ENCODE measurements around the gene AMBRA1.

GRCh38 chr11:46421257-46421880 lies 172.5 kb downstream of the AMBRA1 start:
- TF ChIP-seq POLR2A (IDR thresholded peaks at IDR 0.05; ENCODE audit: low read depth) (no peak), CTCF (IDR thresholded peaks at IDR 0.05) (no peak)
